NOMO-1 (cell line): ENCODE measurements around the gene DTD1.
"Not testable (repeated sequence)": the region's sequence is repeated elsewhere in the genome, so short reads cannot be mapped to it uniquely, and the experiment has no call there.

Experiments
- DNase-seq, 2 experiments: peaks; one replicate each; lab custom pipeline; 2025; ENCODE audit not compliant: unreplicated experiment in 2 of 2; lab: John Stamatoyannopoulos, UW

Gene DTD1

GRCh38 chr20:18737140-18737539, 149.3 kb downstream of the DTD1 start:
- DNase-seq, result no peak

- DNase-seq, result peak; percentile 88 to 92
Observed at GRCh38 chr20:18738055-18738454, 150.2 kb downstream of the DTD1 start.

- no peak for DNase-seq
Observed at GRCh38 chr20:18738888-18739287, 151.0 kb downstream of the DTD1 start.

- no peak for DNase-seq
Observed at GRCh38 chr20:18739751-18740166, 151.9 kb downstream of the DTD1 start.

- DNase-seq, result no peak
Observed at GRCh38 chr20:18740726-18741125, 152.9 kb downstream of the DTD1 start.

GRCh38 chr20:18742841-18743240, 155.0 kb downstream of the DTD1 start:
- DNase-seq, result no peak

- no peak for DNase-seq
Observed at GRCh38 chr20:18743665-18744440, 156.0 kb downstream of the DTD1 start.

GRCh38 chr20:18747090-18747489, 159.2 kb downstream of the DTD1 start:
- no peak for DNase-seq

- DNase-seq, result no peak
Observed at GRCh38 chr20:18748987-18749386, 161.1 kb downstream of the DTD1 start.

GRCh38 chr20:18749528-18749927, 161.7 kb downstream of the DTD1 start:
- DNase-seq, result no peak

GRCh38 chr20:18750735-18751134, 162.9 kb downstream of the DTD1 start:
- no peak for DNase-seq

- no peak for DNase-seq
Observed at GRCh38 chr20:18754030-18754652, 166.3 kb downstream of the DTD1 start.

- DNase-seq, result no peak
Observed at GRCh38 chr20:18754653-18755045, 166.8 kb downstream of the DTD1 start.

GRCh38 chr20:18760852-18761251, 173.0 kb downstream of the DTD1 start:
- DNase-seq, result not testable (repeated sequence)

GRCh38 chr20:18767676-18768075, 179.8 kb downstream of the DTD1 start:
- no peak for DNase-seq

GRCh38 chr20:18773566-18773965, 185.7 kb downstream of the DTD1 start:
- no peak for DNase-seq

GRCh38 chr20:18774207-18774606, 186.4 kb downstream of the DTD1 start:
- no peak for DNase-seq

- DNase-seq, result no peak
Observed at GRCh38 chr20:18775633-18776032, 187.8 kb downstream of the DTD1 start.

GRCh38 chr20:18778690-18779392, 191.0 kb downstream of the DTD1 start:
- no peak for DNase-seq

GRCh38 chr20:18780385-18781130, 192.7 kb downstream of the DTD1 start:
- DNase-seq, result no peak

- no peak for DNase-seq
Observed at GRCh38 chr20:18781509-18781908, 193.7 kb downstream of the DTD1 start.
